Measurements from ENCODE around the gene KIAA0825. TPM values are rescaled to one million over a fixed set of nuclear protein-coding genes. Genes with fewer than 3 reads are reported as not detected.

KIAA0825 gene
- total RNA-seq, 2 donors from 2014 or later = 4.1 to 4.3 TPM

DNA sequence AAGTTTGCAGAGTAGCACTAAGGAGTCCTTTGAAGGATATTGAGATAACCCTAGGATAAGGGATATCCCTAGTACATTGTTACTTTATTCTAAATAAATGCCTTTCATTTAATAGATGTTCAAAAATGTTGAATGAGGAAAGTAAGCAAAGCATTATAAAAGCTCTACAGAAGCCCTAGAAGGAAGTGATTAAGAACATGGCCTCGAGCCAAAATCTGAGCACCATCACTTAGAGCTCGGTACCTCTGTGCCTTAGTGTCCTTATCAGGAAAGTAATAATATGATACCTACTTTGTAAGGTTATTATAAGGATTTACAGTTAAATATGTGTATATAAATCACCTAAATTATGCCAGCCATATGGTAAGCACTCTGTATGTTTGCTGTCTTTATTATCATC lies 242.6 kb downstream of the KIAA0825 start:
- DNase-seq (ENCODE audit: low spot score) = no peak
- TF ChIP-seq, protein P1, sequence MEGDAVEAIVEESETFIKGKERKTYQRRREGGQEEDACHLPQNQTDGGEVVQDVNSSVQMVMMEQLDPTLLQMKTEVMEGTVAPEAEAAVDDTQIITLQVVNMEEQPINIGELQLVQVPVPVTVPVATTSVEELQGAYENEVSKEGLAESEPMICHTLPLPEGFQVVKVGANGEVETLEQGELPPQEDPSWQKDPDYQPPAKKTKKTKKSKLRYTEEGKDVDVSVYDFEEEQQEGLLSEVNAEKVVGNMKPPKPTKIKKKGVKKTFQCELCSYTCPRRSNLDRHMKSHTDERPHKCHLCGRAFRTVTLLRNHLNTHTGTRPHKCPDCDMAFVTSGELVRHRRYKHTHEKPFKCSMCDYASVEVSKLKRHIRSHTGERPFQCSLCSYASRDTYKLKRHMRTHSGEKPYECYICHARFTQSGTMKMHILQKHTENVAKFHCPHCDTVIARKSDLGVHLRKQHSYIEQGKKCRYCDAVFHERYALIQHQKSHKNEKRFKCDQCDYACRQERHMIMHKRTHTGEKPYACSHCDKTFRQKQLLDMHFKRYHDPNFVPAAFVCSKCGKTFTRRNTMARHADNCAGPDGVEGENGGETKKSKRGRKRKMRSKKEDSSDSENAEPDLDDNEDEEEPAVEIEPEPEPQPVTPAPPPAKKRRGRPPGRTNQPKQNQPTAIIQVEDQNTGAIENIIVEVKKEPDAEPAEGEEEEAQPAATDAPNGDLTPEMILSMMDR (IDR thresholded peaks at IDR 0.05) = no peak
- no peak for ATAC-seq (ENCODE audit: insufficient number of reproducible peaks, low FRiP score, low read depth)
- H3K27me3 ChIP-seq (replicated peaks; ENCODE audit: insufficient read depth) = no peaks in the 10 kb centered on the region
- no peak overlapping the region for H3K27ac ChIP-seq
- no peaks in the 10 kb centered on the region for H3K36me3 ChIP-seq
- H3K4me1 ChIP-seq (ENCODE audit: control insufficient read depth in 1 of 2, low read depth in 2 of 2) = no peaks in the 10 kb centered on the region
- H3K4me3 ChIP-seq = no peak overlapping the region
- H3K9me3 ChIP-seq = no peaks in the 10 kb centered on the region

DNA sequence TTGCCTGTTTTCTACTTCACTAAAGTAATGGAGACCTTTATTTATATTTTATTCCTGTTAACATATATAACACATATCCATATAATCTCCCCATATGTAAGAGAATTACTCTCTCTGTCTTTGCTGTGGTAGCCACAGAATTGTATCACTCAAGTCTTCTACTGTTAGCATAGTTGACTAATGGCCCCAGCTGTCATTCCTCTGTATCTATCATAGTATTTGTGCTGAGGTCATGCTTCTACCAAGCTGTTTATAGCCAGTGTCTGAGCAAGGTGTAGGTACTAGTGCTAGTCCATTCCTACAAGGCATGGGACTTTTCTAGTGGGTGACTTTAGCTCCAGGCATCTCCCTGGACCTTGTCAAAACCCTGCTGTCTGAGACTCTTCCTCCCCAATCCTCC lies 244.1 kb downstream of the KIAA0825 start:
- TF ChIP-seq, protein P1 (IDR thresholded peaks at IDR 0.05) = no peak
- Histone ChIP-seq H3K4me1 (ENCODE audit: control insufficient read depth in 1 of 2, low read depth in 2 of 2) (no peaks in the 10 kb centered on the region), H3K27ac (no peak overlapping the region), H3K27me3 (replicated peaks; ENCODE audit: insufficient read depth) (no peaks in the 10 kb centered on the region), H3K4me3 (no peak overlapping the region), H3K36me3 (no peaks in the 10 kb centered on the region), H3K9me3 (no peaks in the 10 kb centered on the region)
- ATAC-seq (ENCODE audit: insufficient number of reproducible peaks, low FRiP score, low read depth) = no peak
- no peak for DNase-seq (ENCODE audit: low spot score)

DNA sequence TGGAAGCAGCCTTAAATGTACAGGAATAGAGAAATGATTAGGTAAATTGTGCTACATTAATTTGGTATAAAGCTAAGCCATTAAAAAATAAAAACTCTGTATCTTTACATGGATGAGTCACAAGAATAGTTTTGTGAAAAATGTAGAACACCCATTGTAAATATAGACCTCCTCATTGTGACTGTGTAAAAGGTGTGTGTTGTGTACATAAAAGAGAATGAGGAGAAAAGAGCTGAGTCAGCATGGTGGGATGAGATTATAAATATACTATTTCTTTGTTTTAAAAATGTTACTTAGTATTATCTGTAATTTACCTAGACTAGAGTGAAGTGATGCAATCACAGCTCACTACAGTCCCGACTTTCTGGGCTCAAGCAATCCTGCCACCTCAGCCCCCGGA lies 250.5 kb downstream of the KIAA0825 start:
- Histone ChIP-seq H3K27me3 (replicated peaks; ENCODE audit: insufficient read depth) (no peaks in the 10 kb centered on the region), H3K27ac (no peak overlapping the region), H3K4me1 (ENCODE audit: control insufficient read depth in 1 of 2, low read depth in 2 of 2) (peaks cover 0 to 4% of the 10 kb centered on the region in 2 donors), H3K36me3 (no peaks in the 10 kb centered on the region), H3K4me3 (no peak overlapping the region), H3K9me3 (no peaks in the 10 kb centered on the region)
- no peak for ATAC-seq (ENCODE audit: insufficient number of reproducible peaks, low FRiP score, low read depth)
- DNase-seq (ENCODE audit: low spot score) = no peak
- TF ChIP-seq, protein P1 (IDR thresholded peaks at IDR 0.05) = no peak

DNA sequence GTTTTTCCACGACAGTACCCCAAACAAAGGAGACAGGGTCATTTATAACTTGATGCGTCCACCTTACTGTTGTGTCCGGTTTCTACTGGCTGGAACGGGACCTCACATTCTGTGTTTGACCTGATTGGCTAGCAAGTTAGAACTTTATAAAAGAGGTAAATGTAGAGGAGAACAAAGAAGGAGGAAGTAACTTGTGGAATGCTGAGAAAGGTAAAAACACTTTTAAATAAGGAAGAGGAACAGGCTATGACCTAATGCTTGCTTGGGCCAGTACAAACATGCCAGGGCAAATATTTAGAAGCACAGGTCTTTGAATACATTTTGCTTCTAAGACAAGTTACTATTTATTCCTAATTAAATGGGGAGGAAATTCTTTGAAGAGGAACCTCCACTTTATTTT lies 251.6 kb downstream of the KIAA0825 start:
- no peak overlapping the region for H3K4me3 ChIP-seq
- no peaks in the 10 kb centered on the region for H3K36me3 ChIP-seq
- TF ChIP-seq, protein P1 (IDR thresholded peaks at IDR 0.05) = no peak
- no peak overlapping the region for H3K27ac ChIP-seq
- no peaks in the 10 kb centered on the region for H3K27me3 ChIP-seq (replicated peaks; ENCODE audit: insufficient read depth)
- peaks cover 0 to 4% of the 10 kb centered on the region in 2 donors for H3K4me1 ChIP-seq (ENCODE audit: control insufficient read depth in 1 of 2, low read depth in 2 of 2)
- no peak for DNase-seq (ENCODE audit: low spot score)
- no peaks in the 10 kb centered on the region for H3K9me3 ChIP-seq
- no peak for ATAC-seq (ENCODE audit: insufficient number of reproducible peaks, low FRiP score, low read depth)

DNA sequence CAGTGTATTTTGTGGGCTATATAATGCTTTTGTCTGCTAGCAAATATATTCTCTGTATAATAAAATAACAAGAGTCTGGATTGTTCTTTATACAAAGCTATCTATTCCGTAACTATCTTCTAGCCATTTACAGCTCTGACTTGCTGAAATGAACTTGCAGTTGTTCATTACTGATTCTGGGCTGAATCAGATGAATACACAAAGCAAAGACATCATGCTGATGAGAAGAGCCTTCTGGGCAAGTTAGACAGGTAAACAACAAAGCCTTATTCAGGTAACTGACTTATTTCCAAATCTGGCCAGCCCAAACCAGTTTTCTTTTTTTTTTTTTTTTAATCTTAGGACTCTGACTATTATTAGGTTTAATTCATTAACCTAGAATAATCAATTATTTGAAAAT lies 255.5 kb downstream of the KIAA0825 start:
- DNase-seq (ENCODE audit: low spot score) (no peak), ATAC-seq (ENCODE audit: insufficient number of reproducible peaks, low FRiP score, low read depth) (no peak)
- Histone ChIP-seq H3K9me3 (no peaks in the 10 kb centered on the region), H3K27me3 (replicated peaks; ENCODE audit: insufficient read depth) (no peaks in the 10 kb centered on the region), H3K27ac (no peak overlapping the region), H3K4me3 (no peak overlapping the region), H3K4me1 (ENCODE audit: control insufficient read depth in 1 of 2, low read depth in 2 of 2) (peaks cover 0 to 4% of the 10 kb centered on the region in 2 donors), H3K36me3 (no peaks in the 10 kb centered on the region)
- TF ChIP-seq, protein P1 (IDR thresholded peaks at IDR 0.05) = no peak

All from thoracic aorta (tissue), 2 donors.